GDM1 (cell line): ENCODE data around the gene SIVA1.
"Not testable (repeated sequence)": the region's sequence is repeated elsewhere in the genome, so short reads cannot be mapped to it uniquely, and the experiment has no call there.

Experiments
- DNase-seq: peaks from one replicate; lab custom pipeline; 2025; lab: John Stamatoyannopoulos, UW

The SIVA1 gene

DNA sequence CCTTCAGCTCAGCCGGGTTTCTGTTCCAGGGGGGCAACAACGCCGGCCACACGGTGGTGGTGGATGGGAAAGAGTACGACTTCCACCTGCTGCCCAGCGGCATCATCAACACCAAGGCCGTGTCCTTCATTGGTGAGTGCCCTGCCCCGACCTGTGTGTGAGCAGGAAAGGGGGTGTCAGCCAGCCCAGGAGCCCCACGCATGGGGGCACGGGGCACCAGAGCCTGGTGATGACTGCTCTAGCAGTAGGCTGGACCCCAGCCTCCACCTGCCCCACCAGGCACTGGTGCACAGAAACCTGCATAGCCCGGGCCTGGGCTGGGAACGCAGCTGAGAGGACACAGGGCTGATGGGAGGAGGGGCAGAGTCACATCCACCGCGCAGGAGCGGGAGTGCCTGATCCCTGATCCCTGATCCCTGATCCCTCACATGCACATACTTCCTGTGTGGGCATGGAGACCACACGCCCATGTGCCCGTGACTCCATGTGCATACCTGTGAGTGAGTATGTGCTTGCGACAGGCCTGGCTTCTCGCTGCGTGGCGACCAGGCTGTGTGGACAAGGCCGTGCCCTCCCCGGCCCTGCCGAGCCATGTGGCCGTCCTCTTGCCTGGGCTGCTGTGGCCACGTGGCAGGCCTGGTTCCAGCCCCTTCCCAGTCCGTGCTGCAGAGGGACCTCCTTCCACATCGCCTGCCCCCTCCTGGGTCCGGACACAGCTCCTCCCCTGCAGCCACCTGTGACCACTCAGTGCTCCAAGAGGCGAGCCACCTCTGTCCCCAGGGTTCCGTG, 17.8 kb upstream of the SIVA1 start:
- no peak for DNase-seq

GRCh38 chr14:104735830-104736642, 16.9 kb upstream of the SIVA1 start:
- no peak for DNase-seq

- DNase-seq = no peak
Observed at GRCh38 chr14:104738375-104739019, 14.4 kb upstream of the SIVA1 start.

DNA sequence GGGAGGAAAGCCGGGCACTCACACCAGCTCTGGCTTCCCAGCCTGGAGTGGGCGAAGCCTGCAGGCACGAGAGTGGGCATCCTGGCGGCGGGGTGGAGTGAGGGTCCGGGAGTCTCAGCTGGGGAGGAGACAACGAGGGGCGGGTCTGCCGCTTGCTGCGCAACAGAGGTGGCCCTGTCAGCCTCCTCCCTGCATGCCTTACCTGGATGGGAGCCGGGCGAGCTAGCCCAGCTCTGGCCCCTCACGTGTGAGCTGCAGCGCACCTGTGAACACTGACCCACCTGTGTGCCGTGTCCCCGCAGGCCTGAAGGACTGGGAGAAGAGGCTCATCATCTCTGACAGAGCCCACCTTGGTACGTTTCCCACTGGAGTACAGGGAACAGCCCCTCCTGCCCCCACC, 13.9 kb upstream of the SIVA1 start:
- no peak for DNase-seq

- no peak for DNase-seq
Observed at GRCh38 chr14:104739546-104740516, 13.1 kb upstream of the SIVA1 start.

GRCh38 chr14:104741108-104741802, 11.7 kb upstream of the SIVA1 start:
- DNase-seq = no peak

DNA sequence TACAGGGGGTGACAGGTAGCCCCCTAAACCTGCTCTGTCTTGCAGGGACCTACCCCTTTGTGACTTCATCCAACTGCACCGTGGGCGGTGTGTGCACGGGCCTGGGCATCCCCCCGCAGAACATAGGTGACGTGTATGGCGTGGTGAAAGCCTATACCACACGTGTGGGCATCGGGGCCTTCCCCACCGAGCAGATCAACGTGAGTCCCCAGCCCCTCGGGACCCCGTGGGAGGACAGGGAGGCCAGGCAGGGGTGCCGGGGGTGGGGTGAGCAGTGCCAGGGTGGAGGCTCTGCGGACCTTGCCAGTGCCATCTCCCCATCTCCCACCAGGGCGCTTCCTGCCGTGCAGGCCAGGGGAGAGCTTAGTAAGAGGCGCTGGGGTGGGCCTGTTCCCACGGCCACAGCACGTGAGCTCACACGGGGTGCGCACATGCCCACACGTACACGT, 11.1 kb upstream of the SIVA1 start:
- DNase-seq = no peak

DNA sequence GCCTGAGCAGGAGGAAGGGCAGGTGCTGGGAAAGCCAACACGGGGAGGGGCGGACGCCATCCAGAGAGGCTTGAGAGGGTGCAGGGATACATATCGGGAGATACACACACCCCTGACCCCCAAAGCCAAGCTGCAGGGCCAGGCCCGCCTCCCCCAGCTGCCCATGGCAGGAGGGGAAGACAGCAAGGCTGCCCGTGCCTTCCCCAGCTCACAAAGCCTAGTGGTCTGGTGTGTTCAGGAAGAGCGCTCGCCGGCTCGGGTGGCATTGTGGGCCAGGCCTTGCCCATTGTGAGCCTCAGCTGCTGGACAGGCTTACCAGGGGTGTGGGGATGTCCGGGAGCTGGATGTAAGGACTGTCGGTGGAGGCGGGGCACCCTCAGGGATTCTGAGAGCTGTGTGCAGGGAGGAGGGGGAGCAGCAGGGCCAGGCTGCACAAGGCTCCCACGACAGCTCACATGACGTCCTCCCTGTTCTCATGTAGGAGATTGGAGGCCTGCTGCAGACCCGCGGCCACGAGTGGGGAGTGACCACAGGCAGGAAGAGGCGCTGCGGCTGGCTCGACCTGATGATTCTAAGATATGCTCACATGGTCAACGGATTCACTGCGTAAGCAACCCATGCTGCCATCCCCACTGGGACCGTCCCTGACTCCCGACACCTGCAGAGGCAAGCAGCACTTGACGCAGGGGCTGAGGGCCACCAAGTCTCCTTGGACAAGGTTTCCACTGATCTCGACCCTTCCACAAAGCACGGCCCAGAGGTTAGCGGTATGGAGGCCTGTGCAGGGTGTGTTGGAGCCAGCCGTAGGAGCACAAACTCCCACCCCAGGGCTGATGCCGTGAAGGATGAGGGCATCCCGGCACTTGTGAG, 10.1 kb upstream of the SIVA1 start:
- DNase-seq = no peak

DNA sequence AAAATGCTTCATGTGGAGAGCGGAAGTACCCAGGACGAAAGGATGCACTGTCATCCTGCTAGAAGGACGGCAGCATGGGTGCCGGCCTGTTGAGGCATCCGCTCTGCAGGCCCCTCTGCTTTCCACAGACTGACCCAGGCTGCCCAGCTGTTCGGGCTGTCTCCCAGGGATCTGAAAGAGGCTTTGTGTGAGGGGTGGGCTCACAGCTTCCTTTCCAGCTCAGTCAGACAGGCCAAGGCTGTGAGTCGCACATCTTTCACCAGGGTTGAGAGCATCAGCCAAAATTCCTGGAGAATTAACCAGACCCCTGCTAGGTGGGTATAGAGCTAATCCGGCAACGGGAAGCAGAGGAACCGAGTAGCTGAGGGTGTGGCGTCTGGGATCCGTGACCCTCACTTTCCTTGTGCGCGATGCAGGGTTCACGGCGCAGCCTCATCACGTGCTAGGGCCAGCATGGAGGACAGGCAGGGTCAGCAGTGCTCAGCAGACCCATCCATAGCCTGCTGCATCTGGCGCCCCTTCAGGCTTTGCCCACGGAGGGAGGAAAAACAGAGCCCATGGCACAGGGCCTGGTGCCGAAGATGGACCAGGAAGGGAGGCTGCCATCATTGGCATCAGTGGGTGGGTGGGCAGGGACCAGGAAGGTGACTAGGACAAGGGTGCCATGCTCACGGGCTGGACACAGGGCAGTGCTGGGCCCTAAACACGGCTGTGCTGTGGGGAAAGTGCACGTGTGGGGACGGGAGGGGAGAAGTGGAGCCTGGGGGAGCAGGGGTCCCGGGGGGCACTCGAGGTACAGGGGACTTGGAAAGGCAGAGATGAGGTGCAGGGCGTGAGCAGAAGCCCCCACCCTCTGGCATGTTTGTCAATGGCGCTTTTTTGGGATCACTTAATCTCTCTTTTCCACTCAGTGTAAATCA, 9.2 kb upstream of the SIVA1 start:
- no peak for DNase-seq

DNA sequence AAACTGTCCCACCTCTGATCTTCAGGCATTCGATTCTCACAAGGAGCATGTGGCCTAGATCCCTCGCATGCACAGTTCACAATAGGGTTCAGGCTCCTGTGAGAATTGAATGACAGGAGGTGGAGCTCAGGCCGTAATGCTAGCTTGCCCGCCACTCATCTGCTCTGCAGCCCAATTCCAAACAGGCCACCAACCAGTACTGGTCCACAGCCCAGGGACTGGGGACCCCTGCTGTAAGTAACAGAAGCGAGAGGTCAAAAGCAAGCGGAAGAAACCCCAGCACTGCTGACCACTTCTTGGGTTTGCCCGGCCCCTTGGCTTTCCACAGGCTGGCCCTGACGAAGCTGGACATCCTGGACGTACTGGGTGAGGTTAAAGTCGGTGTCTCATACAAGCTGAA, 8.5 kb upstream of the SIVA1 start:
- DNase-seq = no peak

GRCh38 chr14:104745431-104745830, 7.5 kb upstream of the SIVA1 start:
- no peak for DNase-seq

GRCh38 chr14:104746071-104746545, 6.8 kb upstream of the SIVA1 start:
- no peak for DNase-seq

DNA sequence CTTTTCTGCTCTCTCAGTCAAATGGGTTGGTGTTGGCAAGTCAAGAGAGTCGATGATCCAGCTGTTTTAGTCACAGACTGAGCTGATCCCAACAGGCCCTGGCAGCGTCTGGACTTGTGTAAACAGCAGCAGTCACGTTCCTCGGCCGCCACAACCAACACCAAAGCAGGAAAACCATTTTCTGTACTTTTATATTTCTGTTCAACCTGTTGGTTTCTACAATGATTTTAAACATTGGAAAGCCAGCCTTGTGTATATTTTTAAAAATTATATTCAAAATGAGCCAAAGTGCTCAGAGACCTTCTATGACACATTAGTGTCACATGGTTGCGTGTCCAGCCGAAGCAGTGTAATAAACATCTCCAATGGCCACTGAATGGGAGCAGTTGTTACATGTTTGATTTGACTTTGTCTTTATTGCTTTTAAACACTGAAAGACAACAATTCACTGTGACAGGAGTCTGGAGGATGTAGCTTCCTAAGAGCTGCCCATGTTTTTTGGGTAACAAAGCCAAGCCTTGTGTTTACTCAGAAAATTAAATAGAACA, 5.9 kb upstream of the SIVA1 start:
- DNase-seq = no peak

- no peak for DNase-seq
Observed at GRCh38 chr14:104747876-104748275, 5.1 kb upstream of the SIVA1 start.

DNA sequence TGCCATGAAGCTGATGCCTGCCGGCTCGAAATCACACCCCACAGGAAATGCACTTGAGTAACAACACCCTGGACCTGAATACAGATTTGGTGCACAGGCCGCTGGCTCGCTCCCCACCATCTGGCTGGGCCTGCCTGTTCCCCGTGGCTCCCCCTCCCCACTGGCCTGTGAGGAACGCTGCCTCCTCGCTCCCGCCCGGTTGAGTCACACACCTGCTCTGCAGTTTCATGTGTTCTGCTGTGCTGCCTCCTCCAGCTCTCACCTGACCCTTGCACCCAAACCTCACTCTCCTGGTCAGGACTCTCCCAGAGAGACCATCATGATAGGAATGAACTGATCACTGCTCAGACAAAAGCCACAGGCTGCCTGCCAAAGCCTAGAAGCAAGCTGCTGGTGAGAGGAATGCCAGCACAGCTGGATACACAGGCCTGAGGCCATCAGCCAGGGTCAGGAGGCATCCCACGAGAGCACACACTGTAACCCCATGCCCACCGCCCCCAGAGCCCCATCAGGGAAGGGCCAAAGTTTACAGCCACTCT, 3.8 kb upstream of the SIVA1 start:
- DNase-seq = no peak

DNA sequence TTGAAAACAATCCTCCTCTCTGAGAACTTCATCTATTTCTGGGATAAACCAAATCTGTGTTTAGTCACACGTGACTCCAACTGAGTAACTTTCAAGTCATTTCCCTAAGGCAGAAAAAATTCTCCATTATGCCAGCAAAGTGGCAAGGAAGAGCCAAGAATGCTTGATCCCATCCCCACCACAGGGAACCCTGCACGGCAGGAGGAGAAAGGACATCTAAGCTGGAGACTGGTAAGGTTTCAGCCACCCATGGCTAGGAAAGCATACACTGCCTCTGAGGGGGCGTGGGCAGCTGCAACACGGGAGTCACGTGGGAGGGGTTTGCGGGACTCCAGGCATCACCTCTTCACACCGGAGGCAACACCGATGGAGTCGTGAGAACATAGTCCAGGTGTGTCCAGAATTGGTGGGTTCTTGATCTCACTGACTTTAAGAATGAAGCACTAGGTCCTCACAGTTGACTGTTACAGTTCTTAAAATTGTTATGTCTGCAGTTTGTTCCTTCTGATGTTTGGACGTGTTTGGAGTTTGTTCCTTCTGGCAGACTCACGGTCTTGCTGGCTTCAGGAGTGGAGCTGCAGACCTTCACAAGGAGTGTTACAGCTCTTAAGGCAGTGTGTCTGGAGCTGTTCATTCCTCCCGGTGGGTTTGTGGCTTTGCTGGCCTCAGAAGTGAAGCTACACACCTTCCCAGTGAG, 2.7 kb upstream of the SIVA1 start:
- DNase-seq = no peak

- not testable (repeated sequence) for DNase-seq
Observed at GRCh38 chr14:104750753-104751057, 2.2 kb upstream of the SIVA1 start.
